Globus pallidus (tissue), 1 donor: ENCODE data around the gene ACBD3.

Experiments used
- DNase-seq: peaks from one replicate; pipeline ENCODE4 v3.0.0-alpha.2; 2015; ENCODE audit warnings: low spot score

ACBD3 gene

GRCh38 chr1:226111098-226111882 is 75.3 kb downstream of the ACBD3 start:
- DNase-seq, result no peak

- DNase-seq, result peak; percentile 78
Observed at GRCh38 chr1:226110249-226111097, 76.1 kb downstream of the ACBD3 start.

GRCh38 chr1:226109829-226110248 is 76.7 kb downstream of the ACBD3 start:
- peak; percentile 91 for DNase-seq

GRCh38 chr1:226108935-226109828 is 77.4 kb downstream of the ACBD3 start:
- no peak for DNase-seq

GRCh38 chr1:226107471-226108460 is 78.8 kb downstream of the ACBD3 start:
- DNase-seq, result no peak

- no peak for DNase-seq
Observed at GRCh38 chr1:226104671-226105121, 81.8 kb downstream of the ACBD3 start.

- no peak for DNase-seq
Observed at GRCh38 chr1:226100436-226101391, 85.8 kb downstream of the ACBD3 start.

- no peak for DNase-seq
Observed at GRCh38 chr1:226098870-226099835, 87.4 kb downstream of the ACBD3 start.

GRCh38 chr1:226097866-226098625 is 88.5 kb downstream of the ACBD3 start:
- DNase-seq, result no peak

GRCh38 chr1:226095286-226095685 is 91.3 kb downstream of the ACBD3 start:
- DNase-seq, result no peak
